Prostate gland (tissue), 2 donors: ENCODE data around the gene FOXP4. TPM values are rescaled to one million over a fixed set of nuclear protein-coding genes. Genes with fewer than 3 reads are reported as not detected.
"Not testable (repeated sequence)": the region's sequence is repeated elsewhere in the genome, so short reads cannot be mapped to it uniquely, and the experiment has no call there.

Source experiments
- DNase-seq: peaks from one replicate; pipeline ENCODE4 v3.0.0-alpha.2; 2019; ENCODE audit warnings: low spot score
- H3K27ac ChIP-seq, 2 donors: fragments of 200-600 bp; sonication (generic); 2 replicates each; pipeline ENCODE4 v1.5.1; 2017 to 2019
- H3K27me3 ChIP-seq: fragments of 200-600 bp; sonication (generic); replicated peaks from 2 replicates; pipeline ENCODE4 v1.5.1; 2019; ENCODE audit not compliant: insufficient read depth
- H3K36me3 ChIP-seq, 2 donors: fragments of 200-600 bp; sonication (generic); 1 replicate in 1 of 2; 2 replicates in 1 of 2; pipeline versions ENCODE4 v1.5.1 to v1.8.1; 2017 to 2019
- H3K4me1 ChIP-seq: fragments of 200-600 bp; sonication (generic); replicated peaks from 2 replicates; pipeline ENCODE4 v1.5.1; 2019
- H3K4me3 ChIP-seq, 2 donors: fragments of 200-600 bp; sonication (generic); 2 replicates each; pipeline ENCODE4 v1.5.1; 2017 to 2019
- H3K9me3 ChIP-seq: fragments of 200-600 bp; sonication (generic); 2 replicates; pipeline ENCODE4 v1.5.1; 2017
- CTCF ChIP-seq, 4 experiments: fragments of 200-600 bp in 2 of 4; fragments of 450-650 bp in 2 of 4; sonication (generic) in 2 of 4; IDR thresholded peaks; 1 replicate in 3 of 4; 2 replicates in 1 of 4; pipeline ENCODE4 v1.5.1; 2016 to 2019; ENCODE audit warnings: antibody characterized with exemption in 4 of 4, mild to moderate bottlenecking in 2 of 4, moderate library complexity in 2 of 4
- POLR2A ChIP-seq: fragments of 450-650 bp; IDR thresholded peaks from one replicate; pipeline ENCODE4 v1.6.1; 2016; ENCODE audit warnings: antibody characterized with exemption, mild to moderate bottlenecking
- POLR2AphosphoS5 ChIP-seq: sonication (generic); formaldehyde crosslinking; IDR thresholded peaks from one replicate; pipeline ENCODE4 v1.6.1; 2017; ENCODE audit warnings: antibody characterized with exemption
- WGBS: methylation state at CpG from one replicate; pipeline ENCODE4 v1.1.5; 2018; 5-methylcytosine and 5-hydroxymethylcytosine counted together
- intact Hi-C: fragments of 100-400 bp; cut with DNase I; formaldehyde crosslinking; loops from one replicate; pipeline ENCODE4 v1.14.2; 2022
- total RNA-seq, 2 donors: library from RNA; depleted of rRNA; stranded (reverse); fragments of >200 nt; gene quantifications; one replicate each; pipeline ENCODE4 v1.1.0, GENCODE V29; 2016

Gene FOXP4
- total RNA-seq, 2 donors from 2014 or later = 24.8 to 53.5 TPM

DNA sequence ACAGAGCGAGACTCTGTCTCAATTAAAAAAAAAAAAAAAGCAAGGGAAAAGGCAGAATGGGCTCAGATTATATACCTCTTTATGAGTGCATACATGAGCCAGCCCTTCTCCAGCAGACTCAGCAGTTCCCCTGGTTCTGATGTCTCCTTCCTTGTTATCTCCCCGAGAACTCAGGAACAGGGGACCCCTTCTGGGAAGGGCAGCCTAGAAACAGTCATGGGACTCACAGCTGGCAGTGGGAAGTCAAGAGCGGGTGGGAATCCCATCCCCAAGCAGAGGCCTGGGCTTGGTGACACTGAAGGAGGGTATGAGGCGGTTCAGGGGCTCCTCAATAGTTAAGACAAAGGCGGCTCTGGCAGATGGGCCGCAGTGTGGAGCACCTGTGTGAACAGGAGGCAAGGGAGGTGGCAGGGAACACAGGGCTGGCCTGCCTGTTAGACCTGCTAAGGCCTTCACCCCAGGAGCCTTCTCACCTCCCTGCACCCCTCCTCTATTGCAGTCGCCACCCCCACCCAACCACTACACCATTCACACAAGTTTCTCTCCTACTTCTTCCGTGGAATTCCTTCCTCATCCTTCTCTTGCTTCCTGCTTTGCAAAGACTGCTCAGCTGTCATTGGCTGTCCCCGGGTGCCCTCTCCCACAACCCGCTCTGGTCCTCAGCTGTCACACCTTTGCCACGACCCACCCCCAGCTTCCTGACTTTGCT is 62.4 kb downstream of the FOXP4 start:
- H3K27ac ChIP-seq = no peak overlapping the region
- WGBS = 88% methylated on average over 11 of the region's 11 CpGs
- intact Hi-C loops = no loop called here
- H3K4me1 ChIP-seq = no peaks in the 10 kb centered on the region
- TF ChIP-seq POLR2A (no peak), POLR2AphosphoS5 (no peak), CTCF (IDR thresholded peaks at IDR 0.05) (no peak)
- H3K27me3 ChIP-seq = no peaks in the 10 kb centered on the region
- H3K9me3 ChIP-seq = no peaks in the 10 kb centered on the region
- no peak for DNase-seq
- H3K4me3 ChIP-seq = no peak overlapping the region
- no peaks in the 10 kb centered on the region for H3K36me3 ChIP-seq

DNA sequence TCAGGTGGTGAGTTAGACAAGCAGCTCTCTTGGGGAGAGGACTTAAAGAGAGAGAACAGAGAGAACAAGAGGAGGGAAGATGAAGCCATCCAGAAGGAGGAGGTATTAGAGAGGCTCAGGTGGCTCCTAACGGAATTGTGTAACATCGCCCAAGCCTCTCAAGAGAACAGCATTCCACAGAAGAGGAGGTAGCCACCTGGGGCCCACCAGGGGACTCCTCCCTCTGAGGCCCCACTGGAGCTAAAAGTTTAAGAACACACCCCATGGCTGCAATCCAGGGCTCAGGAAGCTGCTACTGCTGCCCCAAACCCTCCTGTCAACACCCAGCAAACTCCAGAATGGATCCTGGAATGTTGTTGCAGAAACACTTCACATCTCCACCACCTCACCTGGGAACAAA is 68.5 kb downstream of the FOXP4 start:
- WGBS = 83% methylated on average over 2 of the region's 2 CpGs
- no peak for DNase-seq

DNA sequence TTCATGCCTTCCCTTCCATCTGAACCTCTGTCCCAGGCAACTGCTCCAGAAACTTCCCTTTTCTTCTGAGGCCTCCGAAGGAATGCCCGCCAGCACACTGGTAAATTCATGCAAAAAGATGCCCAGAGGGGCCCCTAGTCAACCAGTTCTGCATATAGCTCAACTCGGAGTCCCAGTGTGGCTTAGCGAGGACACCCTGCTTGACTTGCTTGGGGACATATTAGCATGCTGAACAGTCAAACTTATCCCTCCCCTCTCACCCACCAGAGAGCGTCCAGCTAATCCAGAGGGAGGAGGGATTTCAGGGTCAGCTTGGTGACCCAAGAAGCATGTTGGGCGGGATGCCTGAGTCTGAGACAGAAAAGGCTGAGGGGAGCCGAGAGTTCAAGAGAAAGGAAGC is 69.1 kb downstream of the FOXP4 start:
- no peak overlapping the region for H3K27ac ChIP-seq
- no peaks in the 10 kb centered on the region for H3K36me3 ChIP-seq
- no peaks in the 10 kb centered on the region for H3K9me3 ChIP-seq
- 81% methylated on average over 7 of the region's 7 CpGs for WGBS
- H3K27me3 ChIP-seq = no peaks in the 10 kb centered on the region
- intact Hi-C loops = no loop called here
- TF ChIP-seq POLR2AphosphoS5 (no peak), POLR2A (no peak), CTCF (IDR thresholded peaks at IDR 0.05) (no peak)
- no peak overlapping the region for H3K4me3 ChIP-seq
- H3K4me1 ChIP-seq = no peaks in the 10 kb centered on the region
- DNase-seq = no peak

More for the DNA sequence above, 68.5 kb downstream of the FOXP4 start:
- Histone ChIP-seq H3K27me3 (no peaks in the 10 kb centered on the region), H3K4me1 (no peaks in the 10 kb centered on the region), H3K36me3 (no peaks in the 10 kb centered on the region), H3K4me3 (no peak overlapping the region), H3K9me3 (no peaks in the 10 kb centered on the region), H3K27ac (no peak overlapping the region)
- intact Hi-C loops = no loop called here
- TF ChIP-seq POLR2A = no peak
- TF ChIP-seq CTCF (IDR thresholded peaks at IDR 0.05) = no peak
- TF ChIP-seq POLR2AphosphoS5 = no peak

DNA sequence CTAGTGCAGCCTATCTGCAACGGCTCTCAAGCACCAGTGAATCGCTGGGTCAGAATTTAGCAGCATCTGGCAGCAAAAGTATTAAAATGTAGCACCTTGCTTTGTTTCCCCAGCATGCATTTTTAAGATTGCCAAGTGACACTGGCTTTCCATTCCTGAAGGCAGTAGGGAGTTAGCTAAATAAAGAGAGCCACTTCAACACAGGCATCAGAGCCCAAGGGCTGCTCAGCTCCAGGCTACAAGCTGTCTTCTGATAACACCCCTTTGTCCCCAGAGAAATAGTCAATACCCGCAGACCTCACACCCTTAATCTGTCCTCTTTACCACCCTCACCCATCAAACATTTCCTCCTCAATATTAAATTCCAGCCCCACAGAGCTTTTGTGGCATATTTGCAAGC is 72.4 kb downstream of the FOXP4 start:
- Histone ChIP-seq H3K27me3 (no peaks in the 10 kb centered on the region), H3K4me1 (no peaks in the 10 kb centered on the region), H3K27ac (no peak overlapping the region), H3K4me3 (no peak overlapping the region), H3K9me3 (no peaks in the 10 kb centered on the region), H3K36me3 (no peaks in the 10 kb centered on the region)
- intact Hi-C loops = no loop called here
- DNase-seq = no peak
- TF ChIP-seq POLR2AphosphoS5 (no peak), POLR2A (no peak), CTCF (IDR thresholded peaks at IDR 0.05) (no peak)
- WGBS = 81% methylated on average over 3 of the region's 3 CpGs

DNA sequence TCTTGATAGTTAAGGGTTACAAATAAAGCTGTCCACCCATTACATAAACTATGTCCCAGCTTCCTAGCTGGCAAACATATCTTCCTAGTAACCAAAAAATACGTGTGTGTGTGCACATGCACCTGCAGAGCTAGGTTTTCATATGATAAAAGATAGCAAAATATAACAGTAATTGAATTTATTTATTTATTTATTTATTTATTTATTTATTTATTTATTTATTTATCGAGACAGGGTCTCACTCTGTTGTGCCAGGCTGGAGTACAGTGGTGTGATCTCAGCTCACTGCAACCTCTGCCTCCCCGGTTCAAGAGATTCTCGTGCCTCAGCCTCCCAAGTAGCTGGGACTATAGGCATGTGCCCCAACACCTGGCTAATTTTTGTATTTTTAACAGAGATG is 73.0 kb downstream of the FOXP4 start:
- DNase-seq, H3K36me3 ChIP-seq, H3K9me3 ChIP-seq, H3K27me3 ChIP-seq, intact Hi-C loops, H3K27ac ChIP-seq, H3K4me3 ChIP-seq, H3K4me1 ChIP-seq: not testable (repeated sequence)
- WGBS = 77% methylated on average over 4 of the region's 4 CpGs
